LoVo (cell line): ENCODE data around the gene LMTK2.
"Not testable (repeated sequence)": the region's sequence is repeated elsewhere in the genome, so short reads cannot be mapped to it uniquely, and the experiment has no call there.

Experiments used
- DNase-seq: peaks from one replicate; pipeline ENCODE4 v3.0.0-alpha.2; 2016; ENCODE audit warnings: low spot score

The LMTK2 gene

GRCh38 chr7:98105942-98106544, 619 bp upstream of the LMTK2 start:
- peak; percentile 45 for DNase-seq

GRCh38 chr7:98107313-98107721, 655 bp downstream of the LMTK2 start:
- no peak for DNase-seq

GRCh38 chr7:98110249-98111022, 3.8 kb downstream of the LMTK2 start:
- no peak for DNase-seq

- DNase-seq, result no peak
These were observed 5.4 kb downstream of the LMTK2 start for GRCh38 chr7:98112077-98112476.

GRCh38 chr7:98115746-98116525, 9.3 kb downstream of the LMTK2 start:
- no peak for DNase-seq

- DNase-seq, result no peak
These were observed 10.2 kb downstream of the LMTK2 start for GRCh38 chr7:98116656-98117461.

GRCh38 chr7:98119256-98119918, 12.7 kb downstream of the LMTK2 start:
- DNase-seq, result no peak

GRCh38 chr7:98120559-98120958, 13.9 kb downstream of the LMTK2 start:
- DNase-seq, result no peak

GRCh38 chr7:98121388-98121787, 14.7 kb downstream of the LMTK2 start:
- DNase-seq, result not testable (repeated sequence)

GRCh38 chr7:98123365-98123696, 16.7 kb downstream of the LMTK2 start:
- no peak for DNase-seq

- no peak for DNase-seq
These were observed 19.1 kb downstream of the LMTK2 start for GRCh38 chr7:98125759-98126158.

- no peak for DNase-seq
These were observed 19.9 kb downstream of the LMTK2 start for GRCh38 chr7:98126311-98127142.

- DNase-seq, result no peak
These were observed 21.7 kb downstream of the LMTK2 start for GRCh38 chr7:98128346-98128745.

- DNase-seq, result no peak
These were observed 24.3 kb downstream of the LMTK2 start for GRCh38 chr7:98130959-98131358.

- peak; percentile 53 for DNase-seq
These were observed 26.5 kb downstream of the LMTK2 start for GRCh38 chr7:98133181-98133580.

GRCh38 chr7:98133621-98134303, 27.1 kb downstream of the LMTK2 start:
- peak; percentile 92 for DNase-seq

- no peak for DNase-seq
These were observed 28.0 kb downstream of the LMTK2 start for GRCh38 chr7:98134420-98135228.

- no peak for DNase-seq
These were observed 29.3 kb downstream of the LMTK2 start for GRCh38 chr7:98135984-98136383.

GRCh38 chr7:98136423-98136822, 29.8 kb downstream of the LMTK2 start:
- DNase-seq, result peak; percentile 34
